ENCODE results near the gene TMEM120B.
A peak's percentile ranks its signal among the peaks of the same experiment; 100 is the strongest.

The TMEM120B gene

GRCh38 chr12:121748218-121748570 lies 35.6 kb downstream of the TMEM120B start:
- Histone ChIP-seq H3K36me3 (peaks cover 58% of the 10 kb centered on the region), H3K27ac (peak overlapping the region; percentile 70)
- peak; percentile 35 for DNase-seq

GRCh38 chr12:121748571-121749265 lies 36.2 kb downstream of the TMEM120B start:
- no peaks in the 10 kb centered on the region for H3K9me3 ChIP-seq (ENCODE audit: severe bottlenecking)
- peaks cover 56% of the 10 kb centered on the region for H3K36me3 ChIP-seq
- H3K27ac ChIP-seq, result peak overlapping the region; percentile 70
- DNase-seq, result peak; percentile 72
- TF ChIP-seq CTCF (IDR thresholded peaks at IDR 0.05; ENCODE audit: low read depth, low read length), result 0 out of 2 replicates have a peak, but pooled peaks have one; percentile 9
- no peak overlapping the region for H3K4me3 ChIP-seq (ENCODE audit: low read depth, low read length)
- H3K27me3 ChIP-seq (ENCODE audit: insufficient read depth, low read depth, severe bottlenecking), result no peaks in the 10 kb centered on the region

More at GRCh38 chr12:121748218-121748570, 35.6 kb downstream of the TMEM120B start:
- TF ChIP-seq CTCF (IDR thresholded peaks at IDR 0.05; ENCODE audit: low read depth, low read length), result no peak
- no peaks in the 10 kb centered on the region for H3K27me3 ChIP-seq (ENCODE audit: insufficient read depth, low read depth, severe bottlenecking)
- H3K9me3 ChIP-seq (ENCODE audit: severe bottlenecking), result no peaks in the 10 kb centered on the region
- H3K4me3 ChIP-seq (ENCODE audit: low read depth, low read length), result no peak overlapping the region

- no peak for TF ChIP-seq CTCF (IDR thresholded peaks at IDR 0.05; ENCODE audit: low read depth, low read length)
- Histone ChIP-seq H3K36me3 (peaks cover 52% of the 10 kb centered on the region), H3K9me3 (ENCODE audit: severe bottlenecking) (no peaks in the 10 kb centered on the region), H3K27ac (peak overlapping the region; percentile 70; the same call in 1 of the 2 replicates), H3K4me3 (ENCODE audit: low read depth, low read length) (no peak overlapping the region), H3K27me3 (ENCODE audit: insufficient read depth, low read depth, severe bottlenecking) (no peaks in the 10 kb centered on the region)
- no peak for DNase-seq
Observed at GRCh38 chr12:121749267-121749666, 36.7 kb downstream of the TMEM120B start.

- no peak for DNase-seq
- Histone ChIP-seq H3K27me3 (ENCODE audit: insufficient read depth, low read depth, severe bottlenecking) (no peaks in the 10 kb centered on the region), H3K27ac (no peak overlapping the region), H3K36me3 (peaks cover 49% of the 10 kb centered on the region), H3K9me3 (ENCODE audit: severe bottlenecking) (no peaks in the 10 kb centered on the region), H3K4me3 (ENCODE audit: low read depth, low read length) (no peak overlapping the region)
- no peak for TF ChIP-seq CTCF (IDR thresholded peaks at IDR 0.05; ENCODE audit: low read depth, low read length)
Observed at GRCh38 chr12:121750507-121750955, 38.0 kb downstream of the TMEM120B start.

GRCh38 chr12:121751034-121751433 lies 38.5 kb downstream of the TMEM120B start:
- Histone ChIP-seq H3K9me3 (ENCODE audit: severe bottlenecking) (no peaks in the 10 kb centered on the region), H3K36me3 (peaks cover 52% of the 10 kb centered on the region), H3K27ac (no peak overlapping the region), H3K27me3 (ENCODE audit: insufficient read depth, low read depth, severe bottlenecking) (no peaks in the 10 kb centered on the region), H3K4me3 (ENCODE audit: low read depth, low read length) (no peak overlapping the region)
- no peak for DNase-seq
- no peak for TF ChIP-seq CTCF (IDR thresholded peaks at IDR 0.05; ENCODE audit: low read depth, low read length)

All from WERI-Rb-1 (cell line).